GM18507 (cell line): ENCODE results near the gene DHRS11.

ENCODE experiments used
- DNase-seq: peaks from one replicate; pipeline ENCODE4 v3.0.0; 2011; ENCODE audit warnings: low read depth; ENCODE audit not compliant: insufficient read length; ENCODE audit errors: extremely low spot score
- FAIRE-seq: peaks from 2 replicates; lab custom pipeline; 2011; peaks lifted over from hg19 to GRCh38; lab: Jason Lieb, UNC

Gene DHRS11

DNA sequence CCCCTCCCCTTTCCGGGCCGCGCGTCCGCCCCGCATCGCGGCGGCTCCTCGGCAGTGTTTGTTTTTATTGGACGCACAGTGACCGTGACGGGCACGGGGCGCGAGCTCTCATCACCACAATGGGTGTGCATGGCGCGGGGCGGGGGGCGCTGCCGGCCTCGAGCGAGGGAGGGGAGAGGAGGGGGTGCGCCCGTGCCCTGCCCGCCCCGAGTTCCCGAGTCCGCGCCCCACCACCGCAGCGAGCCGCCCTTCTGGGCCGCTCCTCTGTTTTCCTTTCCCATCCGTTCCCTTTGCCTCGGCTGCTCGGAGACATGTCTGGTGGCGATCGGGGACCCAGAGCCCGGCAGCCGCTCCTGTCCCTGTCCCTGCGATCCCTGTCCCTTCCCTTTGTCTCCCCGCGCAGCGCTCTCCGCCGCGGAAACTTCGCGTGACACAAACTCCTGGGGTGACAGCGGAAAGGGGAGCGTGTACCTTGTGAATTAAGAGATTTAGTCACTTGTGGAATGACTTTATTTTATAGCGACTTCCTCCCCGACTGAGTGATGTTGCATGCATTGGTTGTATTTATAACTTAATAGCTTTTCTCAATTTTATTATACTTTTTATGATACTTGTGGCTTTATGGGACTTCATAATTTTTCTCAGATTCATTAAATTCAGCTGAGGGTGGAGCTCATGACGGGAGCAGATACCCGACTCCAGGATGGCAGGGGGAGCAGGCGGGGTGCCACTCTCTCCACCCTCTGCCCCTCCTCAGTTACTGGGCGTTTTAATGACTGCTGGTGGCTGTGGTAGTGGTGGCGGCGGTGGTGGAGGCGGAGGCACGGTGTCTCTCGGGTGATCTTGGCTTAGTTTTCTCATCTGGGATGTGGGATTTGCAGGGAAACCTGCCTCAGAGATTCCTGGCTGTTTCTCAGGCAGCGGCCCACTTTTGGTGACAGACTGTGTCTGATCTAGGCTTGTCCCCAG is 50.5 kb downstream of the DHRS11 start:
- DNase-seq (no peak), FAIRE-seq (no peak)

DNA sequence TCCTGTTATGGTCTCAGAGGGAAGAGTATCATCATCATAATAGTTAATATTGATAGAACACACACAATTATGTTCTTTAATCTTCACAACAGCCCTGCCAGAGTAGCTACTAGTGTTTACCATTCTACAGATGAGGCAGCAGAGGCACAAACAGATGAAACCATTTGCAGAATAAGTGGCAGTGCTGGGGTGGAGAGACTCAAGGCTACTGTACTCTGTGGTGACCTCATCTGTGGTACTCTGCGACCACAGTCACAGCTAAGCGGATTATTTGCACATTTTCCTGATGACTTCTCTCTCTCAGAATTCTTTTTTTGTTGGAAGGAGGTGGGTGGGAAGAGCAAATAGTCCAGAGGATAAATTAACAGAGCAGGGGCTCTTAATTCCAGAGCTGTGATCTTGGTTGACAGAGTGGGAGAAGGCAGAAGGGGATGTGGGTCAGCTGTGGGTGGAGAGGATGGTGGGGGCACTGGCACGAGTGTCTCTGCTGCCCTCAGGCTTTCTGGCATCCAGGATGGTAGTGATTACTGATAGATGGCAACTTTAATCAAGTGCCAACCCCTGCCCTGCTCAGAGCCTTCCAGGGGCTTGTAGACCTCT is 51.5 kb downstream of the DHRS11 start:
- FAIRE-seq (no peak), DNase-seq (no peak)

DNA sequence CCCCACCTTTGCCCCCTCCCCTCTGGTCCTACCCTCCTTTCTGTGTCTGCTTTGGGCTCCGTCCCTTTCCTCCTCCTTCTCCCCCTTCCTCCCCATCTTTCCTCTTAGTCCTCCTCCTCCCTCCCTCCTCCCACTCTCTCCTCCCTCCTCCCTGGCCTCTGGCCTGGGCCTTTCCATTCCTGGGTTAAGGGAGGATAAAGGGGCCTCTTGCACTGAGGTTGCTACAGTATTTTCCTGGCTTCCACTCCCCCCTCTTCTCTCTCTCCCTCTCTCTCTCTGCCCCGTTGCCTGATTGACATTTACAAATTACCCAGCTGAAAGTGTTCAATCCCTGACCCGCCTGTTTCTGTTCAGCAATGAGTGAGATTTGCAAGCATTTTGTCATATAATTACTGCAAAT is 53.7 kb downstream of the DHRS11 start:
- DNase-seq, result no peak
- FAIRE-seq, result no peak

DNA sequence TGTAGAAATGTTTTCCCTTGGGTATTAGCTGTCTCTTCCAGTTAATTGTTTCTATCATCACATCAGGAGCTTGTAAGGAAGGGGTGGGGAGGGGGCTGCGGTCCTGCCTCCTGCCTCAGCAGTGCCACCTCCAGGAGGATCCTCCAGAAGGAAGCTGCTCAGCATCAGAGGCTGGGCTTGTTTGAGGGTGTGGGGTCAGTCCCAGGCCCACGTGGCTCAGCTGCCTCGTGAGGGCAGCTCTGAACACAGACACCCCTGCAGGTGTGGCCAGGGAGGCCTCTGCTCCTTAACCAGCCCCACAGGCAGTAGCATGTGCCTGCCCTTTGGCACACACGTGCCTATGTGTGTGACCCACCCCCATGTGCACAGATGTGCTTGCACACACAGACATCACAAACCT is 56.0 kb downstream of the DHRS11 start:
- no peak for DNase-seq
- FAIRE-seq, result no peak

DNA sequence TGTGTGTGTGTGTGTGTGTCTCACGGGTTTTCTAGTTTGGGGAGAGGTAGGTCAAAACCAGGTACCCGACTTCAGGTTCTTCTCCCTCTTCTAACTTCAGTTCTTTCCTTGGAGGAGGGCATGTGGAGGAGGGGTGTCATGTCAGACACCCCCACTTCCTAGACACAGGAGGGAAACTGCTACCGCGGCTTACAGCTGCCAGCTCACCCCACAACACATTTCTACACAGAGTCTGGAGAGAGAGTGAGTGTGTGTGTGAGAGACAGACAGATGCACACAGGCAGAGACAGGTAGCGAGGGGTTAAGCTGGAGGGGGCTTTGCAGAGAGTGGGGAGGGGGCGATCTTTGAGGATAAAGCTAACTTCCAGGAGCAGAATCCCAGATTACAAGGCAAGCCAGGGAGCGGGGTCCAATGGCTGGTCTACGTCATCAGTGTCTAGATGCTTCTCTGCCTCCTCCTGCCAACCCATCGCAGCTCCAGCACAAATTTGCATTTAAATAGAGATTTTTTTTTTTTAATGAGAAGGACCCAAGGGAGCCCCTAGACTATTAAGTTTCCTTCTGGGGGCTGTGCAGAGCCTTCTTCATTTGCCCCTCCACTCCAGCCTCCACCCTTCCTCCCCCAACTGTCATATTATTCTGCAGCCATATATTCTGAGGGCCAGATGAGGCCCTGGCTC is 58.6 kb downstream of the DHRS11 start:
- no peak for FAIRE-seq
- no peak for DNase-seq
